GM12864 (cell line): Measurements from ENCODE around the gene PRPF40A.

ENCODE experiments used
- DNase-seq: peaks from one replicate; pipeline ENCODE4 v3.0.0-alpha.2; 2011; ENCODE audit warnings: low read depth
- H3K4me3 ChIP-seq: 2 replicates; pipeline ENCODE4 v1.5.1; 2011; ENCODE audit warnings: mild to moderate bottlenecking, low read depth, low read length, control low read depth
- TF ChIP-seq, protein P1 (sequence below): IDR thresholded peaks from 2 replicates; pipeline ENCODE4 v1.5.1; 2011; ENCODE audit warnings: low read depth, mild to moderate bottlenecking, moderate library complexity, low read length, control low read depth, inconsistent platforms; ENCODE audit errors: missing control alignments

Gene PRPF40A

DNA sequence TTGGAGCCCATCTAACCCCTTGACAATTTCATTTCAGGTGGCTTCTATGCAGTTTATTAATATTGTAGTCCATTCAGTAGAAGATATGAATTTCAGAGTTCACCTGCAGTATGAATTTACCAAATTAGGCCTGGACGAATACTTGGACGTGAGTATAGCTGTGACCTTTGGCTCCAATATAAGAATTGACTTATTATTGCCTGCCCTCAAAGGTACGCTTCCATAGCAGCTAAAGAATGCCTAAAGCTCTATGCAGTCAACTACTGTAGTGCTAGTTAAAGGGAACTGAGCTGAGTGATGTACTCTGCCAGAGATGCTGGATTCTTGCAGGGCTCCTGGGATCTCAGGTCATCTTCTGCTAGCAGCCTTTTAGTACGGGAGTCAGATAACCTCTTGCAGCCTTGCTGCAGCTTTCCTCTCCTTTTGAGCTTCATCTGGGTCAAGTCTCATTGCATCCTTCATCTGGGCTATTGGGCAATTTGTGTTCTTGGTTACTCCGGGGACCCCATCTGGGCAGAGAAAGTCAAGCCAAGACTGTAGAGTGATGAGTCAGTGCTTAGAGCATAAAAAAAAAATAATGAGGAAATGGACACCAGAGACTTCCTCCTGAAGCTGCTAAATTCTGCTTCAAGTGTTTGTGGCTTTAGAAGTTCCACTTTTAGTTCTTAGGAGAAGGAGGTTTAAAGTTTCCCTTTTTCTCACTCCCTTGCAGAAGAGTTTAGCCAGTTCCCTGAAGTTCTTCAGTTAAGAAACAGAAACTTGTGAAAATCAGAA is 105.6 kb downstream of the PRPF40A start:
- DNase-seq, result peak; percentile 54
- H3K4me3 ChIP-seq, result no peak overlapping the region; the same call in 1 of the 2 replicates
- TF ChIP-seq, protein P1, sequence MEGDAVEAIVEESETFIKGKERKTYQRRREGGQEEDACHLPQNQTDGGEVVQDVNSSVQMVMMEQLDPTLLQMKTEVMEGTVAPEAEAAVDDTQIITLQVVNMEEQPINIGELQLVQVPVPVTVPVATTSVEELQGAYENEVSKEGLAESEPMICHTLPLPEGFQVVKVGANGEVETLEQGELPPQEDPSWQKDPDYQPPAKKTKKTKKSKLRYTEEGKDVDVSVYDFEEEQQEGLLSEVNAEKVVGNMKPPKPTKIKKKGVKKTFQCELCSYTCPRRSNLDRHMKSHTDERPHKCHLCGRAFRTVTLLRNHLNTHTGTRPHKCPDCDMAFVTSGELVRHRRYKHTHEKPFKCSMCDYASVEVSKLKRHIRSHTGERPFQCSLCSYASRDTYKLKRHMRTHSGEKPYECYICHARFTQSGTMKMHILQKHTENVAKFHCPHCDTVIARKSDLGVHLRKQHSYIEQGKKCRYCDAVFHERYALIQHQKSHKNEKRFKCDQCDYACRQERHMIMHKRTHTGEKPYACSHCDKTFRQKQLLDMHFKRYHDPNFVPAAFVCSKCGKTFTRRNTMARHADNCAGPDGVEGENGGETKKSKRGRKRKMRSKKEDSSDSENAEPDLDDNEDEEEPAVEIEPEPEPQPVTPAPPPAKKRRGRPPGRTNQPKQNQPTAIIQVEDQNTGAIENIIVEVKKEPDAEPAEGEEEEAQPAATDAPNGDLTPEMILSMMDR, result no peak

DNA sequence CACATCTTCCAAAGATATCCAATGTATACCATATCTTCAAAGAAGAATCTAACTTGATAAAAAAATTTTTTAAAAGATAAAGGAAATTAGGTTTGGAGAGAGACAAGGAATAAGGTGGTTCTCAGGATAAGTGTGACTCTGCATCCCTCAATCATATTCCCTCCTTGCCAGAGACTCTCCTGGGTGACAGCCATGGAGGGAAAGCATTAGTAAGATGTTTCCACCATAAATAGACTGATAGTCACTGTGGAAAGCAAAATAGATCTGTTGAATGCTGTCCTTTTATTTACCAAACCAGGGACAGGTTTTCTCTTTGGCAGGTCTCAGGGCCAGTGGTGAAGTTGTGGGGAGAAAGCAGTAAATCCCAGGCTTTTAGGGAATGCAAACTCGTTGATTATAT is 107.6 kb downstream of the PRPF40A start:
- TF ChIP-seq, protein P1, result no peak
- H3K4me3 ChIP-seq, result no peak overlapping the region
- DNase-seq, result no peak

GRCh38 chr2:152609154-152609553 is 108.1 kb downstream of the PRPF40A start:
- DNase-seq, result no peak
- H3K4me3 ChIP-seq, result no peak overlapping the region
- TF ChIP-seq, protein P1, result no peak

DNA sequence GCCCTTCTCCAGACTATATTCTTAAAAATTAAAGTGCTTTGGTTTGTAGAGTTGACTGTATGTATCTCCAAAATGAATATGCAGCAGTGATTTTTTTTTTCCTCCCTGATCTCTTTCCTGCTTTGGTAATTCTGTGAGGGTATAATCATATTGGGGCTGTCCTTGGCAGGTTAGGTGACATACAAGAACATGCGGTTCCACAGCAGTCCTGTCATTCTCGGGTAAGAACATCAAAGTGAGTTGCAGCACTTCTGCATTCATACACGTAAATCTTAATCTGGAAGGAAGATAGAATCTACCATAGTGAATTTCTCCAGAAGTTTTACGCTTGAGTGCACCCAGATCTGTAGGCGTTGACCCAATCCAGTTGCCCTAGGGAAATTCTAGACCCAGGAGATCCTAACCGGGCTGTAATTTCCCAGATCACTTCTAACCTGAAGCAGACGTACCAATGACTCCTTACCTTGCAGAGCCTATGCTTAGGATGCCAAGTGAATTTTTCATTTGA is 109.4 kb downstream of the PRPF40A start:
- TF ChIP-seq, protein P1, result no peak
- no peak for DNase-seq
- H3K4me3 ChIP-seq, result no peak overlapping the region

DNA sequence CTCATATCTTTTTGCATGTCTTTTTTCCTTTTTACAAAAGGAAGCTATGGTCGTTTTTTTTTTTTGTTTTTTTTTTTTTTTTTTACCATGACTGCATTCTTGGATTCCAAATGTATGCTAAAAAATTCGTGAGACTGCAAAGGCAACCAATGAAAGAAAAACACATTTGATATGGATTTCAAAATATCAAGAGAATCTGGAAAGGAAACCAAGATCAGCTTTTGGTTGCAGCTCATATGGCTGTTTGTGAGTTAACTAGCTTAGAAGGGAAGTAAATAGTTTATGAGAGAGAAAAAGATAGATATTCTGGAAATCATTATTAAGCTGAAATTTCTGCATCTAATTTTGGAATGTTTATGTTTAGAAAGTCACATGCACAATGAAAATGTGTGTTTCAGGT is 110.3 kb downstream of the PRPF40A start:
- H3K4me3 ChIP-seq, result no peak overlapping the region
- TF ChIP-seq, protein P1, result no peak
- DNase-seq, result no peak

DNA sequence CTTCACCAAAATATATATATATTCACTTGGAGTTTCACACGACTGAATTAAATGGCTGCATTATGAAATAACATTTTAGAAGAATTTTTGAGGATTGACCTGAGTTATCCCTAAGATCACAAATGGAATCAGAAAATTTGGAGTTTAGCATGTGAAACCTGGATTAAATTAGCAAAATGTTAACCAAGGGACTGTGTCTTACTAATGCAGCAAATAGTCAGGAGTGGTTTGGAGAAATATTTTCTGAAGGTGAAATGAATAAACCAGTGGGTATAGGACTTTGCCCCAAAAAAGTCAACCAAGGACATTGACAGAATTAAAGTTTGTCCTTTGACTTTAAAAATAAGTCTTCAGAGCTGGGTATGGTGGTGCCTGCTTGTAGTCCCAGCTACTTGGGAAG is 111.2 kb downstream of the PRPF40A start:
- no peak overlapping the region for H3K4me3 ChIP-seq
- TF ChIP-seq, protein P1, result no peak
- DNase-seq, result no peak

DNA sequence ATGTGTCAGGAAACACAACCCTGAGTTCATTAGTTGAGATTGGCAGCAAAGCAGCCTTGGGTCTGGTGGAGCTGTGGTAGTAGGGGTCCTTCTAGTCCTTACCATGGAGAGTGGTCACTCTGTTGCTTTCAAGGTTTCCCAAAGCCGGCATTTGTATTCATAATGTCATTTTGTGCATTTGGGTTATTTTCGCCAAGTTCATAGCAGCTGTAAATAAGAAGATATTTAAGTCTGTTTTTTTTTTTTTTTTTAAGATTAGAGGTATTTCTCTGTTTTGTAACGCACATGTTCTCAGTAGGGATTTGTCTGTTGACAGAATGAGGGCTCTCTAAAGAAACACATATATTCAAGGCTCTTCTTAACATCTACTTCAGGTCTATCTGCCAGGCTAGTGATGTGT is 114.1 kb downstream of the PRPF40A start:
- TF ChIP-seq, protein P1, result no peak
- H3K4me3 ChIP-seq, result no peak overlapping the region
- DNase-seq, result no peak
